GM23248 (cell line): ENCODE measurements around the gene SLC18B1.

Source experiments
- EZH2 ChIP-seq: fragments of 200-600 bp; sonication (generic); IDR thresholded peaks from 2 replicates; pipeline ENCODE4 v1.6.1; 2018; ENCODE audit warnings: antibody characterized with exemption, mild to moderate bottlenecking; ENCODE audit not compliant: insufficient read depth, poor library complexity, severe bottlenecking
- EZH2phosphoT487 ChIP-seq: fragments of 200-600 bp; sonication (generic); IDR thresholded peaks from 2 replicates; pipeline ENCODE4 v1.6.1; 2018; ENCODE audit warnings: antibody characterized with exemption, moderate library complexity, mild to moderate bottlenecking, low read depth; ENCODE audit not compliant: insufficient read depth

DNA sequence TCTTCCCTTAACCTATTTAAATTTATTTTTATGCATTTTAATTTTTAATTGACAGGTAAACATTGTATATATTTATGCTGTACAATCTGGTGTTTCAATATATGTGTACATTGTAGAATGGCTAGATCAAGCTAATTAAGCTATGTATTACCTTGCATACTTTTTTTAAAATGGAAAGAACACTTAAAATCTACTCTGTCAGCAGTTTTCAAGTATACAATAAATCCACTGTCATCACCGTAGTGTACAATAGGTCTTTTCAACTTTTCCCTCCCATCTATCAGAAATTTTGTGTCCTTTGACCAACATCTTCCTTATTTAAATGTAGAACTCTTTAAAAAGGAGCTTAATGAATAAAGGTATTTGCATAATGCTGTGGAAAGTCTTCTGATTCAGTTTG lies 43.5 kb upstream of the SLC18B1 start:
- no peak for TF ChIP-seq EZH2
- no peak for TF ChIP-seq EZH2phosphoT487
